Hematopoietic multipotent progenitor cell treated with erythropoietin and hydrocortisone succinate and interleukin-3 and kit ligand, for 6 days (in vitro differentiated cells): ENCODE measurements around the gene ZNF615.
"Not testable (repeated sequence)": the region's sequence is repeated elsewhere in the genome, so short reads cannot be mapped to it uniquely, and the experiment has no call there.

Source experiments
- DNase-seq: peaks from one replicate; pipeline ENCODE4 v3.0.0-alpha.2; 2015

ZNF615 gene

GRCh38 chr19:51980116-51980736, 27.8 kb downstream of the ZNF615 start:
- peak; percentile 36 for DNase-seq

- no peak for DNase-seq
These were observed 29.1 kb downstream of the ZNF615 start for GRCh38 chr19:51978882-51979281.

GRCh38 chr19:51977346-51977745, 30.7 kb downstream of the ZNF615 start:
- no peak for DNase-seq

- no peak for DNase-seq
These were observed 31.2 kb downstream of the ZNF615 start for GRCh38 chr19:51976852-51977251.

- DNase-seq, result not testable (repeated sequence)
These were observed 32.2 kb downstream of the ZNF615 start for GRCh38 chr19:51975787-51976186.

- peak; percentile 15 for DNase-seq
These were observed 36.4 kb downstream of the ZNF615 start for GRCh38 chr19:51971624-51972023.

GRCh38 chr19:51970718-51971117, 37.3 kb downstream of the ZNF615 start:
- no peak for DNase-seq

GRCh38 chr19:51965583-51965982, 42.4 kb downstream of the ZNF615 start:
- DNase-seq, result no peak

GRCh38 chr19:51960621-51961233, 47.3 kb downstream of the ZNF615 start:
- not testable (repeated sequence) for DNase-seq

GRCh38 chr19:51959791-51960190, 48.2 kb downstream of the ZNF615 start:
- no peak for DNase-seq

GRCh38 chr19:51957846-51958245, 50.2 kb downstream of the ZNF615 start:
- not testable (repeated sequence) for DNase-seq

GRCh38 chr19:51948975-51949374, 59.0 kb downstream of the ZNF615 start:
- no peak for DNase-seq

- DNase-seq, result no peak
These were observed 61.4 kb downstream of the ZNF615 start for GRCh38 chr19:51946602-51947001.

GRCh38 chr19:51944798-51945552, 63.0 kb downstream of the ZNF615 start:
- no peak for DNase-seq
